ENCODE results near the gene CCL11. TPM values are rescaled to one million over a fixed set of nuclear protein-coding genes. Genes with fewer than 3 reads are reported as not detected.

The CCL11 gene
- total and polyA plus RNA-seq, 2 experiments from 2014 or later, result not detected

DNA sequence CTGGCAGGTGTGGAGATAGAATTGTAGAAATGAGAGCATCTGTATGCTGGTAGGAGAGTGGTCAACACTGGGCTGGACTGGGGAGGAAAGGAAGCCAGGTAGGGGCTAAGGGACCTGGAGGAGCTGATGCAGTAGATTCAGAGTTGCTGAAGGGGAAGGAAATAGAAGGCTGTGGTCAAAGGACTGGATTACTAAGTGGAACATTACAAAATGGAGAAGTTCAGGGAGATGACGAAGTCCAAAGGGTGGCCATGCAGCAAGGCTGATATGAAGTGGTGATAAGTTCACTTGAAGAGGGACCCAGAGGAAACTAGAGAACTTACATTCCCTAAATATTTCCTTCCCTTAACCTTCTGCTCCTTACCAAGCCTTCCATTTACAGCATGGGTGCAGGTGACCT lies 39.1 kb upstream of the CCL11 start:
- no peaks in the 10 kb centered on the region for H3K36me3 ChIP-seq (ENCODE audit: insufficient read depth)
- peaks cover 9% of the 10 kb centered on the region; the same call in 1 of the 2 replicates for H3K9me2 ChIP-seq (ENCODE audit: insufficient read depth)
- H3K27ac Mint-ChIP-seq, result no peak overlapping the region
- H3K27ac ChIP-seq (ENCODE audit: low read depth), result no peak overlapping the region
- no peaks in the 10 kb centered on the region for H3F3A ChIP-seq (replicated peaks; ENCODE audit: low read depth)
- H2AFZ ChIP-seq, result no peak overlapping the region
- peaks cover 2% of the 10 kb centered on the region for H3K27me3 Mint-ChIP-seq (ENCODE audit: insufficient read depth, low read depth, poor library complexity)
- no peaks in the 10 kb centered on the region for H3K79me2 ChIP-seq (replicated peaks; ENCODE audit: insufficient read depth)
- DNase-seq (ENCODE audit: low spot score) (no peak), ATAC-seq (no peak)
- no peaks in the 10 kb centered on the region for H3K36me3 Mint-ChIP-seq (ENCODE audit: low read depth)
- no peaks in the 10 kb centered on the region for H3K9me3 Mint-ChIP-seq
- no peak overlapping the region for H3K4me3 Mint-ChIP-seq
- peaks cover 19% of the 10 kb centered on the region for H3K4me1 Mint-ChIP-seq
- no peaks in the 10 kb centered on the region for H3K27me3 ChIP-seq (ENCODE audit: insufficient read depth)
- H3K4me2 ChIP-seq, result no peak overlapping the region
- no peak for TF ChIP-seq REST (IDR thresholded peaks at IDR 0.05; ENCODE audit: unreplicated experiment)
- no peak for TF ChIP-seq ZNF114 (CRISPR knock-in tag; IDR thresholded peaks at IDR 0.05)
- no peak for TF ChIP-seq STAT1 (IDR thresholded peaks at IDR 0.05; ENCODE audit: unreplicated experiment)
- TF ChIP-seq, protein P1, sequence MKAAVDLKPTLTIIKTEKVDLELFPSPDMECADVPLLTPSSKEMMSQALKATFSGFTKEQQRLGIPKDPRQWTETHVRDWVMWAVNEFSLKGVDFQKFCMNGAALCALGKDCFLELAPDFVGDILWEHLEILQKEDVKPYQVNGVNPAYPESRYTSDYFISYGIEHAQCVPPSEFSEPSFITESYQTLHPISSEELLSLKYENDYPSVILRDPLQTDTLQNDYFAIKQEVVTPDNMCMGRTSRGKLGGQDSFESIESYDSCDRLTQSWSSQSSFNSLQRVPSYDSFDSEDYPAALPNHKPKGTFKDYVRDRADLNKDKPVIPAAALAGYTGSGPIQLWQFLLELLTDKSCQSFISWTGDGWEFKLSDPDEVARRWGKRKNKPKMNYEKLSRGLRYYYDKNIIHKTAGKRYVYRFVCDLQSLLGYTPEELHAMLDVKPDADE (IDR thresholded peaks at IDR 0.05), result no peak
- TF ChIP-seq EZH2phosphoT487 (IDR thresholded peaks at IDR 0.05; ENCODE audit: unreplicated experiment), result no peak
- TF ChIP-seq, protein P2, sequence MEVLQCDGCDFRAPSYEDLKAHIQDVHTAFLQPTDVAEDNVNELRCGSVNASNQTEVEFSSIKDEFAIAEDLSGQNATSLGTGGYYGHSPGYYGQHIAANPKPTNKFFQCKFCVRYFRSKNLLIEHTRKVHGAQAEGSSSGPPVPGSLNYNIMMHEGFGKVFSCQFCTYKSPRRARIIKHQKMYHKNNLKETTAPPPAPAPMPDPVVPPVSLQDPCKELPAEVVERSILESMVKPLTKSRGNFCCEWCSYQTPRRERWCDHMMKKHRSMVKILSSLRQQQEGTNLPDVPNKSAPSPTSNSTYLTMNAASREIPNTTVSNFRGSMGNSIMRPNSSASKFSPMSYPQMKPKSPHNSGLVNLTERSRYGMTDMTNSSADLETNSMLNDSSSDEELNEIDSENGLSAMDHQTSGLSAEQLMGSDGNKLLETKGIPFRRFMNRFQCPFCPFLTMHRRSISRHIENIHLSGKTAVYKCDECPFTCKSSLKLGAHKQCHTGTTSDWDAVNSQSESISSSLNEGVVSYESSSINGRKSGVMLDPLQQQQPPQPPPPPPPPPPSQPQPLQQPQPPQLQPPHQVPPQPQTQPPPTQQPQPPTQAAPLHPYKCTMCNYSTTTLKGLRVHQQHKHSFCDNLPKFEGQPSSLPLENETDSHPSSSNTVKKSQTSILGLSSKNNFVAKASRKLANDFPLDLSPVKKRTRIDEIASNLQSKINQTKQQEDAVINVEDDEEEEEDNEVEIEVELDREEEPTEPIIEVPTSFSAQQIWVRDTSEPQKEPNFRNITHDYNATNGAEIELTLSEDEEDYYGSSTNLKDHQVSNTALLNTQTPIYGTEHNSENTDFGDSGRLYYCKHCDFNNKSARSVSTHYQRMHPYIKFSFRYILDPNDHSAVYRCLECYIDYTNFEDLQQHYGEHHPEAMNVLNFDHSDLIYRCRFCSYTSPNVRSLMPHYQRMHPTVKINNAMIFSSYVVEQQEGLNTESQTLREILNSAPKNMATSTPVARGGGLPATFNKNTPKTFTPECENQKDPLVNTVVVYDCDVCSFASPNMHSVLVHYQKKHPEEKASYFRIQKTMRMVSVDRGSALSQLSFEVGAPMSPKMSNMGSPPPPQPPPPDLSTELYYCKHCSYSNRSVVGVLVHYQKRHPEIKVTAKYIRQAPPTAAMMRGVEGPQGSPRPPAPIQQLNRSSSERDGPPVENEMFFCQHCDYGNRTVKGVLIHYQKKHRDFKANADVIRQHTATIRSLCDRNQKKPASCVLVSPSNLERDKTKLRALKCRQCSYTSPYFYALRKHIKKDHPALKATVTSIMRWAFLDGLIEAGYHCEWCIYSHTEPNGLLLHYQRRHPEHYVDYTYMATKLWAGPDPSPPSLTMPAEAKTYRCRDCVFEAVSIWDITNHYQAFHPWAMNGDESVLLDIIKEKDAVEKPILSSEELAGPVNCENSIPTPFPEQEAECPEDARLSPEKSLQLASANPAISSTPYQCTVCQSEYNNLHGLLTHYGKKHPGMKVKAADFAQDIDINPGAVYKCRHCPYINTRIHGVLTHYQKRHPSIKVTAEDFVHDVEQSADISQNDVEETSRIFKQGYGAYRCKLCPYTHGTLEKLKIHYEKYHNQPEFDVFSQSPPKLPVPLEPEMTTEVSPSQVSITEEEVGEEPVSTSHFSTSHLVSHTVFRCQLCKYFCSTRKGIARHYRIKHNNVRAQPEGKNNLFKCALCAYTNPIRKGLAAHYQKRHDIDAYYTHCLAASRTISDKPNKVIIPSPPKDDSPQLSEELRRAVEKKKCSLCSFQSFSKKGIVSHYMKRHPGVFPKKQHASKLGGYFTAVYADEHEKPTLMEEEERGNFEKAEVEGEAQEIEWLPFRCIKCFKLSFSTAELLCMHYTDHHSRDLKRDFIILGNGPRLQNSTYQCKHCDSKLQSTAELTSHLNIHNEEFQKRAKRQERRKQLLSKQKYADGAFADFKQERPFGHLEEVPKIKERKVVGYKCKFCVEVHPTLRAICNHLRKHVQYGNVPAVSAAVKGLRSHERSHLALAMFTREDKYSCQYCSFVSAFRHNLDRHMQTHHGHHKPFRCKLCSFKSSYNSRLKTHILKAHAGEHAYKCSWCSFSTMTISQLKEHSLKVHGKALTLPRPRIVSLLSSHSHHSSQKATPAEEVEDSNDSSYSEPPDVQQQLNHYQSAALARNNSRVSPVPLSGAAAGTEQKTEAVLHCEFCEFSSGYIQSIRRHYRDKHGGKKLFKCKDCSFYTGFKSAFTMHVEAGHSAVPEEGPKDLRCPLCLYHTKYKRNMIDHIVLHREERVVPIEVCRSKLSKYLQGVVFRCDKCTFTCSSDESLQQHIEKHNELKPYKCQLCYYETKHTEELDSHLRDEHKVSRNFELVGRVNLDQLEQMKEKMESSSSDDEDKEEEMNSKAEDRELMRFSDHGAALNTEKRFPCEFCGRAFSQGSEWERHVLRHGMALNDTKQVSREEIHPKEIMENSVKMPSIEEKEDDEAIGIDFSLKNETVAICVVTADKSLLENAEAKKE (CRISPR knock-in tag; IDR thresholded peaks at IDR 0.05), result no peak
- TF ChIP-seq CREB1 (CRISPR knock-in tag; IDR thresholded peaks at IDR 0.05; ENCODE audit: low read depth), result no peak
- TF ChIP-seq, protein P3, sequence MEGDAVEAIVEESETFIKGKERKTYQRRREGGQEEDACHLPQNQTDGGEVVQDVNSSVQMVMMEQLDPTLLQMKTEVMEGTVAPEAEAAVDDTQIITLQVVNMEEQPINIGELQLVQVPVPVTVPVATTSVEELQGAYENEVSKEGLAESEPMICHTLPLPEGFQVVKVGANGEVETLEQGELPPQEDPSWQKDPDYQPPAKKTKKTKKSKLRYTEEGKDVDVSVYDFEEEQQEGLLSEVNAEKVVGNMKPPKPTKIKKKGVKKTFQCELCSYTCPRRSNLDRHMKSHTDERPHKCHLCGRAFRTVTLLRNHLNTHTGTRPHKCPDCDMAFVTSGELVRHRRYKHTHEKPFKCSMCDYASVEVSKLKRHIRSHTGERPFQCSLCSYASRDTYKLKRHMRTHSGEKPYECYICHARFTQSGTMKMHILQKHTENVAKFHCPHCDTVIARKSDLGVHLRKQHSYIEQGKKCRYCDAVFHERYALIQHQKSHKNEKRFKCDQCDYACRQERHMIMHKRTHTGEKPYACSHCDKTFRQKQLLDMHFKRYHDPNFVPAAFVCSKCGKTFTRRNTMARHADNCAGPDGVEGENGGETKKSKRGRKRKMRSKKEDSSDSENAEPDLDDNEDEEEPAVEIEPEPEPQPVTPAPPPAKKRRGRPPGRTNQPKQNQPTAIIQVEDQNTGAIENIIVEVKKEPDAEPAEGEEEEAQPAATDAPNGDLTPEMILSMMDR (conservative IDR thresholded peaks at IDR 0.05; ENCODE audit: low read depth in 2 of 2), result no peak
- no peak for TF ChIP-seq EZH2 (IDR thresholded peaks at IDR 0.05; ENCODE audit: low read depth, unreplicated experiment)
- TF ChIP-seq ZNF331 (CRISPR knock-in tag; IDR thresholded peaks at IDR 0.05; ENCODE audit: low read depth), result no peak
- no peak for TF ChIP-seq JUNB (IDR thresholded peaks at IDR 0.05; ENCODE audit: unreplicated experiment)
- no peak for TF ChIP-seq POLR2AphosphoS5 (IDR thresholded peaks at IDR 0.05; ENCODE audit: low read depth)
- TF ChIP-seq NANOG (IDR thresholded peaks at IDR 0.05; ENCODE audit: borderline replicate concordance), result no peak
- H4K20me1 ChIP-seq (replicated peaks; ENCODE audit: insufficient read depth), result no peaks in the 10 kb centered on the region
- H3K4me3 ChIP-seq, result no peak overlapping the region
- peaks cover 24% of the 10 kb centered on the region for H3K4me1 ChIP-seq (ENCODE audit: insufficient read depth)
